ENCODE data around the gene NELL1. TPM values are rescaled to one million over a fixed set of nuclear protein-coding genes. Genes with fewer than 3 reads are reported as not detected.

The NELL1 gene
- total RNA-seq, 2 experiments from 2014 or later, result not detected

DNA sequence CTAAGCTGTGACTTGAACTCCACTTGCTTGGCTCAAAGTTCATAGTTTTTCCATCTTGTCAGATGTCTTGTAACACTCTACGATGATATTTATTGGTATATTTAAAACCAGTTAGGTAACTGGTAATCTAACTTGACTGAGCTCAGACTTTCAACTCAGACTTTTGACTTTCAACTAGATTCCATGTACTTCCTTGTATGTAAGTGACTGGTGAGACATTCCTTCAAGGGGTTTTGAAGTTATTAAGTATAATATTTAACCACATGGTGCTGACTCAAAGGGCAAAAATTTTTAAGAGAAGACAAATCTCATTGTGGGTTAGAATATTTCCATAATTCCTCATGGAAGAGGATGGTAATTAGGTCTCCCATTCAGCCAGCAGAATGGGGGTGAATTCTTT lies 892.2 kb downstream of the NELL1 start:
- no peak for ATAC-seq (ENCODE audit: low read depth)
- no peak for DNase-seq
- H3K36me3 Mint-ChIP-seq, result no peaks in the 10 kb centered on the region
- no peaks in the 10 kb centered on the region for H3K4me1 Mint-ChIP-seq
- no peaks in the 10 kb centered on the region for H3K27me3 Mint-ChIP-seq
- peaks cover 4% of the 10 kb centered on the region for H3K9me3 Mint-ChIP-seq
- H3K4me3 Mint-ChIP-seq, result no peak overlapping the region
- H3K27ac Mint-ChIP-seq, result no peak overlapping the region
- POLR2A ChIA-PET, result no interaction called here

GRCh38 chr11:21564095-21564494 lies 894.7 kb downstream of the NELL1 start:
- POLR2A ChIA-PET, result no interaction called here
- H3K4me1 Mint-ChIP-seq, result no peaks in the 10 kb centered on the region
- H3K36me3 Mint-ChIP-seq, result no peaks in the 10 kb centered on the region
- no peaks in the 10 kb centered on the region for H3K27me3 Mint-ChIP-seq
- H3K4me3 Mint-ChIP-seq, result no peak overlapping the region
- peaks cover 4% of the 10 kb centered on the region for H3K9me3 Mint-ChIP-seq
- H3K27ac Mint-ChIP-seq, result no peak overlapping the region
- no peak for DNase-seq
- no peak for ATAC-seq (ENCODE audit: low read depth)

DNA sequence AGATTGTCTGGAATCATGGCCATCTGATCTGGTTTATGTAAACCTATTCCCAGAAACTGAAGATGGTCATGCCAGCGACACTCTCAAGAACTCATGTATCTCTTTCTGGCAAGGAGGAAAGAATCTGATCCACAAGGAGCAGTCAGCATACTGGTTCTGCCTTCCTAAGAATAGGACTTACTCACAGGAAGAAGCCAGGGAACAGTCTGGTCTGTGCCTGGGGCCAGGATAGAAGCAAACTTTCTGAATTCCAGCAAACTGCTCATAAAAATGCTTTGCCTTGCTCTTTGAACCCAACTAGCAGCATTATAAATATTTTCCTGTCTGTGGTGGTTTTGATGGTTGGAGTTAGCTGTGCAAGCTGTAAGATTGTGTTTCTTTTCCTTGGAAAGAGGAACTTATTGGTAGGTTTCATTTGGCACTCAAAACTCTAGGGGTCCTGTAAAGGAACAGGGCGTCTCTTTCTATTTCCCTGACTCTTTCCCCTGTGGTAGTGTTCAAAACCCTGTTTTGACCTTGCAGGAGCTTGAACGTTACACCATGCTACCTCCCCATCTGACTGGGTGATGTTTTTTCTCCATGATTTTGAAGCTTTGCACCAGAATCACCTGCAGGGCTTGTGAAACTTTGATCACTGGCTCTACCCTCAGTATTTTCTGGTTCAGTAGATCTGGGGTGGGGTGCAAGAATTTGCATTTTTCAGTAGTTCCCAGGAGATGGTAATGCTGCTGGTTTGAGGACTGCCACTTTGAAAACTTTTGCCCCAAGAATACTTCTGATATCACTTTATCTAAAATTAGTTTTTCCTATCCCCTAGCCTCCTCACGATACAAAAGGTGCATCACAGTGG lies 895.7 kb downstream of the NELL1 start:
- Mint-ChIP-seq H3K27ac (no peak overlapping the region), H3K9me3 (peaks cover 4% of the 10 kb centered on the region), H3K4me3 (no peak overlapping the region), H3K4me1 (no peaks in the 10 kb centered on the region), H3K27me3 (no peaks in the 10 kb centered on the region), H3K36me3 (no peaks in the 10 kb centered on the region)
- DNase-seq (no peak), ATAC-seq (ENCODE audit: low read depth) (no peak)
- POLR2A ChIA-PET, result no interaction called here

DNA sequence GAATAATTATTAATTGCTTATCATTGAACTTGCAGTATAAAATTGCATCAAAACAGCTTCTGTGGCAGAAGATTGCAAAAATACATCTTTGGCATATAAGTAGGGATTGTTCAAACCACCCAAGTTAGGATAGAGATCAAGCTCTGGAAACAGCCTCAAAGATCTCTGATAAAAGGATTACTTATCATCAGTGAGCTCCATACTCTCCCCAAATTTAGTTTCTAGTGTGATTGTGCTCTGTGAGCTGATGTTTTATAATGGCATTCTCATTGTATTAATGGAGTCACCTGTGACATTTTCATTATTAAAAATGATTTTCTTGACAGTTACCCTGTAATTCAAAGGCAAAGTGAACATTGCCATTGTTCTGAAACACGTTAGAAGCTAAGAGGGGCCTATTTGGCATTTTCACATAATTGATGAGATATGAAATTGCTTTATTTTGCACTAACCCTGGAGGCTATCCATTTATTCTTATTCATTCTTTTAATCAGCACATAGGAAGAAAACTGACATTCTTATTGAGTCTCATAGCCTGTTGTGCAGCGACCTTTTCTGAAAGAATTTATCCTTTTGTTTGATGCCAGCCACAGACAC lies 897.2 kb downstream of the NELL1 start:
- H3K9me3 Mint-ChIP-seq, result peaks cover 2% of the 10 kb centered on the region
- ATAC-seq (ENCODE audit: low read depth), result no peak
- no peaks in the 10 kb centered on the region for H3K4me1 Mint-ChIP-seq
- H3K4me3 Mint-ChIP-seq, result no peak overlapping the region
- POLR2A ChIA-PET, result no interaction called here
- no peak overlapping the region for H3K27ac Mint-ChIP-seq
- no peaks in the 10 kb centered on the region for H3K36me3 Mint-ChIP-seq
- DNase-seq, result no peak
- no peaks in the 10 kb centered on the region for H3K27me3 Mint-ChIP-seq

DNA sequence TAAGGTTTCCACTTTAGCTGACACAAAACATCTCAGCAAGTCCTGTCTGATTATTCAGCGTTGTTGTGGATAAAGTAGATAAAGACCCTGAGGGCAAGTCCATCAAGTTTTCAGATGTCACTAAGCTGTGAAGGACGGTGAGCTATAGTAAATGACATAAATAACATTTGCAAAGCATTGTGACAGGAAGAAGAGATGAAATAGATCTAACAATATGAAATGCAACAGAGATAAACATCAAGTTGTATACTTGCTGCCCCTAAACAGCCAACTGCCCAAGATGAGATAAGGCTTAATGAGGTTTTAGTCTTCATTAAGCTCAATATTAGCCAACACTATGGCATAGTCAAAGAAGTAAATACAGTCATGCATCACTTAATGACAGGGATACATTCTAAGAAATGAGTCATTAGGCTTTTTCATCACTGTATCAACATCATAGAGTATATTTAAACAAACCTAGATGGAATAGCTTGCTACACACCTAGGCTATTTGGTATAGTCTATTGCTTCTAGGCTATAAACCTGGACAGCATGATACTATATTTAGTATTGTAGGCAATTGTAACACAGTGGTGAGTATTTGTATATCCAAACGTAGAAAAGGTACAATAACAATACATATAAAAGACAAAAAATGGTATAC lies 898.4 kb downstream of the NELL1 start:
- no peaks in the 10 kb centered on the region for H3K27me3 Mint-ChIP-seq
- no peaks in the 10 kb centered on the region for H3K36me3 Mint-ChIP-seq
- no peak for DNase-seq
- H3K4me3 Mint-ChIP-seq, result no peak overlapping the region
- ATAC-seq (ENCODE audit: low read depth), result no peak
- H3K9me3 Mint-ChIP-seq, result peaks cover 2% of the 10 kb centered on the region
- no peaks in the 10 kb centered on the region for H3K4me1 Mint-ChIP-seq
- H3K27ac Mint-ChIP-seq, result no peak overlapping the region
- POLR2A ChIA-PET, result no interaction called here

DNA sequence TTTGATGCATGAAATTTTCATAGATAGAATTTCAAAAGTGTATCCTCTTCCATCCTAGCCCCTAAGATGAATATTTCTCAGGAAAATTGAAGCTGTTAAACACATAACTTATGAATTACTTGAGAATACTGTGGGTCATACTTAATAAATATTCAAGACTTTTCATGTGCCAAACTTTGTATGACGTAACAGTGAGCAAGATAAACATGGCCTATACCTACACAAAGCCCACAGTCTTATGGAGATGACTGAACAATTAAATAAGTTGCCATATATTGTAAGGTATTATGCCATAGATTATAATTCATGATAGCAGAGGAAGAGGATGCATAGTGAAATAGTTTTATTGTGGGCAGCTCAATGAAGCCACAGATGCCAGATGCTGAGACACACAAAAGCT lies 902.8 kb downstream of the NELL1 start:
- POLR2A ChIA-PET, result no interaction called here
- Mint-ChIP-seq H3K27me3 (no peaks in the 10 kb centered on the region), H3K4me3 (no peak overlapping the region), H3K4me1 (no peaks in the 10 kb centered on the region), H3K27ac (no peak overlapping the region), H3K9me3 (no peaks in the 10 kb centered on the region), H3K36me3 (no peaks in the 10 kb centered on the region)
- ATAC-seq (ENCODE audit: low read depth) (no peak), DNase-seq (no peak)

GRCh38 chr11:21582791-21583190 lies 913.4 kb downstream of the NELL1 start:
- Mint-ChIP-seq H3K4me1 (no peaks in the 10 kb centered on the region), H3K4me3 (no peak overlapping the region), H3K9me3 (no peaks in the 10 kb centered on the region), H3K27ac (no peak overlapping the region), H3K27me3 (no peaks in the 10 kb centered on the region), H3K36me3 (no peaks in the 10 kb centered on the region)
- no peak for DNase-seq
- POLR2A ChIA-PET, result no interaction called here
- ATAC-seq (ENCODE audit: low read depth), result no peak

- H3K36me3 Mint-ChIP-seq, result no peaks in the 10 kb centered on the region
- POLR2A ChIA-PET, result no interaction called here
- no peaks in the 10 kb centered on the region for H3K27me3 Mint-ChIP-seq
- no peak for DNase-seq
- H3K27ac Mint-ChIP-seq, result no peak overlapping the region
- no peaks in the 10 kb centered on the region for H3K4me1 Mint-ChIP-seq
- no peak for ATAC-seq (ENCODE audit: low read depth)
- no peak overlapping the region for H3K4me3 Mint-ChIP-seq
- peaks cover 1% of the 10 kb centered on the region for H3K9me3 Mint-ChIP-seq
Observed at GRCh38 chr11:21588754-21589153, 919.4 kb downstream of the NELL1 start.

- no peaks in the 10 kb centered on the region for H3K27me3 Mint-ChIP-seq
- POLR2A ChIA-PET, result no interaction called here
- no peaks in the 10 kb centered on the region for H3K4me1 Mint-ChIP-seq
- no peak overlapping the region for H3K27ac Mint-ChIP-seq
- no peaks in the 10 kb centered on the region for H3K36me3 Mint-ChIP-seq
- no peak for DNase-seq
- ATAC-seq (ENCODE audit: low read depth), result no peak
- H3K9me3 Mint-ChIP-seq, result no peaks in the 10 kb centered on the region
- no peak overlapping the region for H3K4me3 Mint-ChIP-seq
Observed at GRCh38 chr11:21602699-21603098, 933.3 kb downstream of the NELL1 start.

GRCh38 chr11:21603886-21604285 lies 934.5 kb downstream of the NELL1 start:
- POLR2A ChIA-PET, result no interaction called here
- Mint-ChIP-seq H3K27ac (no peak overlapping the region), H3K4me1 (no peaks in the 10 kb centered on the region), H3K4me3 (no peak overlapping the region), H3K9me3 (peaks cover 1% of the 10 kb centered on the region), H3K27me3 (no peaks in the 10 kb centered on the region), H3K36me3 (no peaks in the 10 kb centered on the region)
- ATAC-seq (ENCODE audit: low read depth) (no peak), DNase-seq (no peak)

DNA sequence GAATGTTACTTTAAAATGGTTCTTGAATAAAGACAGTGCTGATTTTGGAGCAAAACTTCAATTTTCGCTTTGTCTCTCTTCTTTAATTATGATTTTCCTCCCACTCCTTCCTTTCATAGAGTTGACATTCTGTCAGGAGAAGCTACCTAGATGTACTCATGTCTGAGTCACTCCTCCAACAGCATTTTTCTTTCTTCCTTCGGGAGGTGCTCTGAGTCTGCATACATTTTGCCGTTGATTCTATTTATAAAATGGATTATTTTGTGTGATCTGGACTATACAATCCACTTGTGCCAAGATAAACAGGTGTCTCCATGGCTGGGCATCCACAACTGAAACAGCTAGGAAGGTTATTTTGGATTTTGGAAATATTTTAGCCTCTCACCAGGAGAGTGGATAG lies 935.2 kb downstream of the NELL1 start:
- peaks cover 1% of the 10 kb centered on the region for H3K9me3 Mint-ChIP-seq
- no peaks in the 10 kb centered on the region for H3K4me1 Mint-ChIP-seq
- no peak overlapping the region for H3K27ac Mint-ChIP-seq
- no peaks in the 10 kb centered on the region for H3K36me3 Mint-ChIP-seq
- ATAC-seq (ENCODE audit: low read depth), result no peak
- no peaks in the 10 kb centered on the region for H3K27me3 Mint-ChIP-seq
- no peak for DNase-seq
- no peak overlapping the region for H3K4me3 Mint-ChIP-seq
- POLR2A ChIA-PET, result no interaction called here

DNA sequence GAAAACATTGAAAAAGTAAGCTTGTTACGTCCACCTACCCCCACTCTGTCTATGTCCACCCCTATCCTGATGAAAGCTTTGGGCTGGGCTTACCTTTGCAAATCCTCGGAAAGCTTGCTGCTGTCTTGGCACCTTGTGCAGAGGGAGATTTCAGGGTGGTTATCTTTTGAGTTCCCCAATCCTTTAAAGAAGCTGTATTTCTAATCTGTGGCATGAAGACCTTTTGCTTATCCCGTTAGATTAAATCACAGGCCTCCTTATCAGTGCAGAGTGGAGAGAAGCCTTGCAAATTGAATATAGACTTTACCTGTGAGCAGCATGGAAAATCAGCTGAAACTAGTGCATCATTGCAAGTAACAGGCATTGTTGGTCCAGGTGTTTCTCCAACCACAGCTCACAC lies 942.9 kb downstream of the NELL1 start:
- Mint-ChIP-seq H3K4me1 (no peaks in the 10 kb centered on the region), H3K27ac (no peak overlapping the region), H3K27me3 (no peaks in the 10 kb centered on the region), H3K9me3 (peaks cover 1% of the 10 kb centered on the region), H3K36me3 (no peaks in the 10 kb centered on the region), H3K4me3 (no peak overlapping the region)
- POLR2A ChIA-PET, result no interaction called here
- ATAC-seq (ENCODE audit: low read depth) (no peak), DNase-seq (no peak)

DNA sequence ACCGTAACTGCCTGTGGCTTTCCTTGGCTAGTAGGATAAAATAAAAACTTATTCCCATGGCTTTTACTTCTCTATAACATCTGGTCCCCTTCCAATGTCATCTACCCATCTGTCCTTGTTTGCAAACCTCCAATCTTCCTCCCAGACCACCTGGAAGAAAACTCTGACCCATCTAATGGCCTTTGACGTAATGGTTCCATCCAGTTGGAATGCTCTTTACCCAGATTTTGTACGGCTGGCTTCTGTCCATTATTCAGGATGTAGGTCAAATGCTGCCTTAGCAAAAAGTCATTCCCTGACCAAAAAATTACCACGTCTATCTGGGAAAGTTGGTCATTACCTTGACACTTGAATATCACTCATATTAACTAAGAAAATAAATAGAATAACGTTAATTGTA lies 945.6 kb downstream of the NELL1 start:
- DNase-seq, result no peak
- no peak overlapping the region for H3K27ac Mint-ChIP-seq
- ATAC-seq (ENCODE audit: low read depth), result no peak
- H3K36me3 Mint-ChIP-seq, result no peaks in the 10 kb centered on the region
- no peaks in the 10 kb centered on the region for H3K27me3 Mint-ChIP-seq
- POLR2A ChIA-PET, result no interaction called here
- no peaks in the 10 kb centered on the region for H3K9me3 Mint-ChIP-seq
- no peak overlapping the region for H3K4me3 Mint-ChIP-seq
- H3K4me1 Mint-ChIP-seq, result no peaks in the 10 kb centered on the region

DNA sequence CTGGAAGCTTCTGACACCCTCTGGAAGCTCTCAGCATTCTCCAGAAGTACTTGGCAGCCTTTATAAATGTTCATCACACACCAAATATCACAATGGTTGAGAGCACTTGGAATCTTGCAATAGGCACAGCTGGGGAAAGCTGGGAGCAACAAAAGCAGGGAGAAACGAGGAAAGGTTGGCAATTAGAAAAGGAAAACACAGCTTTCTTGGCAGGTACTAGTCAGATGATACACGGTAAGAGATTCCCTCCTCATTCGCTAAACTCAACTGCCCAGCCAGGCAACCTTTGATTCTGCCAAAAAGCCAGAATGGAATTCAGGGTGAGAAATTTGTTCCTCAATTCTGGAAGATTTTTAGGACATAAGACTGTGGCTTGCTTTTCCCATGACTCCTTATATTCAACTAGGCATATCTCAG lies 946.6 kb downstream of the NELL1 start:
- ATAC-seq (ENCODE audit: low read depth), result no peak
- H3K27me3 Mint-ChIP-seq, result no peaks in the 10 kb centered on the region
- H3K9me3 Mint-ChIP-seq, result no peaks in the 10 kb centered on the region
- DNase-seq, result no peak
- no peaks in the 10 kb centered on the region for H3K4me1 Mint-ChIP-seq
- POLR2A ChIA-PET, result no interaction called here
- H3K36me3 Mint-ChIP-seq, result no peaks in the 10 kb centered on the region
- H3K4me3 Mint-ChIP-seq, result no peak overlapping the region
- H3K27ac Mint-ChIP-seq, result no peak overlapping the region
